ENCODE measurements around the gene RETREG2. TPM values are rescaled to one million over a fixed set of nuclear protein-coding genes. Genes with fewer than 3 reads are reported as not detected.

Gene RETREG2
- total and polyA plus RNA-seq, 2 experiments from 2014 or later: 13.2 to 41.8 TPM

DNA sequence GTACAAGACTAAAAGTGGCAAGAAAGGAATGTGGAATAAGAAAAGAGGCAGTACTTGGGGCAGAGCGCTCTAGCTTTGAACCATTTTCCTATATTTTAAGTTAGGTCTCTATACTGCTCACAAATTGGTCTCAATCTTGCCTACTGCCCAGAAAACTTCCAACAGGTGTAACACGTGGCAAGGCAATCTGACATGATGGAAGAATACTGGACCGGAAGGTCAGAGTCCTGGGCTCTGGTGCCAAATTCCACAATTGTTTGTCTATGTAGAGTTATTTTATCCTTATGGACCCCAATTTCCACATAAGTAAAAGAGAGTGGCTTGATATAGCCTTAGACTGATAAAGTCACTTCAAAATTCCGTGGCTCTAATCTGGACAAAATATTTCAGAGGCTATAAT lies 46.3 kb upstream of the RETREG2 start:
- H3K4me1 ChIP-seq (ENCODE audit: insufficient read depth): no peaks in the 10 kb centered on the region
- no peaks in the 10 kb centered on the region for H3K9me2 ChIP-seq (ENCODE audit: insufficient read depth)
- DNase-seq (ENCODE audit: low spot score) (no peak), ATAC-seq (no peak)
- Mint-ChIP-seq H3K4me3 (no peak overlapping the region), H3K9me3 (no peaks in the 10 kb centered on the region), H3K36me3 (ENCODE audit: low read depth) (no peaks in the 10 kb centered on the region), H3K27me3 (ENCODE audit: insufficient read depth, low read depth, poor library complexity) (no peaks in the 10 kb centered on the region), H3K4me1 (peaks cover 3% of the 10 kb centered on the region; the same call in 2 of the 3 replicates), H3K27ac (no peak overlapping the region)
- no peaks in the 10 kb centered on the region for H3F3A ChIP-seq (replicated peaks; ENCODE audit: low read depth)
- H3K4me2 ChIP-seq: no peak overlapping the region
- peaks cover 6% of the 10 kb centered on the region; the same call in 1 of the 2 replicates for H4K20me1 ChIP-seq (replicated peaks; ENCODE audit: insufficient read depth)
- no peak overlapping the region for H2AFZ ChIP-seq
- H3K79me2 ChIP-seq (replicated peaks; ENCODE audit: insufficient read depth): no peaks in the 10 kb centered on the region
- H3K36me3 ChIP-seq (ENCODE audit: insufficient read depth): no peaks in the 10 kb centered on the region
- no peaks in the 10 kb centered on the region for H3K27me3 ChIP-seq (ENCODE audit: insufficient read depth)
- no peak overlapping the region for H3K4me3 ChIP-seq
- no peak for TF ChIP-seq CREB1 (CRISPR knock-in tag; IDR thresholded peaks at IDR 0.05; ENCODE audit: low read depth)
- TF ChIP-seq, protein P1, sequence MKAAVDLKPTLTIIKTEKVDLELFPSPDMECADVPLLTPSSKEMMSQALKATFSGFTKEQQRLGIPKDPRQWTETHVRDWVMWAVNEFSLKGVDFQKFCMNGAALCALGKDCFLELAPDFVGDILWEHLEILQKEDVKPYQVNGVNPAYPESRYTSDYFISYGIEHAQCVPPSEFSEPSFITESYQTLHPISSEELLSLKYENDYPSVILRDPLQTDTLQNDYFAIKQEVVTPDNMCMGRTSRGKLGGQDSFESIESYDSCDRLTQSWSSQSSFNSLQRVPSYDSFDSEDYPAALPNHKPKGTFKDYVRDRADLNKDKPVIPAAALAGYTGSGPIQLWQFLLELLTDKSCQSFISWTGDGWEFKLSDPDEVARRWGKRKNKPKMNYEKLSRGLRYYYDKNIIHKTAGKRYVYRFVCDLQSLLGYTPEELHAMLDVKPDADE (IDR thresholded peaks at IDR 0.05): no peak
- no peak for TF ChIP-seq ZNF331 (CRISPR knock-in tag; IDR thresholded peaks at IDR 0.05; ENCODE audit: low read depth)
- TF ChIP-seq POLR2AphosphoS5 (IDR thresholded peaks at IDR 0.05; ENCODE audit: low read depth): no peak
- no peak for TF ChIP-seq STAT1 (IDR thresholded peaks at IDR 0.05; ENCODE audit: unreplicated experiment)
- TF ChIP-seq EZH2 (IDR thresholded peaks at IDR 0.05; ENCODE audit: low read depth, unreplicated experiment): no peak
- TF ChIP-seq JUNB (IDR thresholded peaks at IDR 0.05; ENCODE audit: unreplicated experiment): no peak
- TF ChIP-seq NANOG (IDR thresholded peaks at IDR 0.05; ENCODE audit: borderline replicate concordance): no peak
- TF ChIP-seq, protein P2, sequence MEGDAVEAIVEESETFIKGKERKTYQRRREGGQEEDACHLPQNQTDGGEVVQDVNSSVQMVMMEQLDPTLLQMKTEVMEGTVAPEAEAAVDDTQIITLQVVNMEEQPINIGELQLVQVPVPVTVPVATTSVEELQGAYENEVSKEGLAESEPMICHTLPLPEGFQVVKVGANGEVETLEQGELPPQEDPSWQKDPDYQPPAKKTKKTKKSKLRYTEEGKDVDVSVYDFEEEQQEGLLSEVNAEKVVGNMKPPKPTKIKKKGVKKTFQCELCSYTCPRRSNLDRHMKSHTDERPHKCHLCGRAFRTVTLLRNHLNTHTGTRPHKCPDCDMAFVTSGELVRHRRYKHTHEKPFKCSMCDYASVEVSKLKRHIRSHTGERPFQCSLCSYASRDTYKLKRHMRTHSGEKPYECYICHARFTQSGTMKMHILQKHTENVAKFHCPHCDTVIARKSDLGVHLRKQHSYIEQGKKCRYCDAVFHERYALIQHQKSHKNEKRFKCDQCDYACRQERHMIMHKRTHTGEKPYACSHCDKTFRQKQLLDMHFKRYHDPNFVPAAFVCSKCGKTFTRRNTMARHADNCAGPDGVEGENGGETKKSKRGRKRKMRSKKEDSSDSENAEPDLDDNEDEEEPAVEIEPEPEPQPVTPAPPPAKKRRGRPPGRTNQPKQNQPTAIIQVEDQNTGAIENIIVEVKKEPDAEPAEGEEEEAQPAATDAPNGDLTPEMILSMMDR (conservative IDR thresholded peaks at IDR 0.05; ENCODE audit: low read depth in 2 of 2): no peak
- TF ChIP-seq EZH2phosphoT487 (IDR thresholded peaks at IDR 0.05; ENCODE audit: unreplicated experiment): no peak
- TF ChIP-seq, protein P3, sequence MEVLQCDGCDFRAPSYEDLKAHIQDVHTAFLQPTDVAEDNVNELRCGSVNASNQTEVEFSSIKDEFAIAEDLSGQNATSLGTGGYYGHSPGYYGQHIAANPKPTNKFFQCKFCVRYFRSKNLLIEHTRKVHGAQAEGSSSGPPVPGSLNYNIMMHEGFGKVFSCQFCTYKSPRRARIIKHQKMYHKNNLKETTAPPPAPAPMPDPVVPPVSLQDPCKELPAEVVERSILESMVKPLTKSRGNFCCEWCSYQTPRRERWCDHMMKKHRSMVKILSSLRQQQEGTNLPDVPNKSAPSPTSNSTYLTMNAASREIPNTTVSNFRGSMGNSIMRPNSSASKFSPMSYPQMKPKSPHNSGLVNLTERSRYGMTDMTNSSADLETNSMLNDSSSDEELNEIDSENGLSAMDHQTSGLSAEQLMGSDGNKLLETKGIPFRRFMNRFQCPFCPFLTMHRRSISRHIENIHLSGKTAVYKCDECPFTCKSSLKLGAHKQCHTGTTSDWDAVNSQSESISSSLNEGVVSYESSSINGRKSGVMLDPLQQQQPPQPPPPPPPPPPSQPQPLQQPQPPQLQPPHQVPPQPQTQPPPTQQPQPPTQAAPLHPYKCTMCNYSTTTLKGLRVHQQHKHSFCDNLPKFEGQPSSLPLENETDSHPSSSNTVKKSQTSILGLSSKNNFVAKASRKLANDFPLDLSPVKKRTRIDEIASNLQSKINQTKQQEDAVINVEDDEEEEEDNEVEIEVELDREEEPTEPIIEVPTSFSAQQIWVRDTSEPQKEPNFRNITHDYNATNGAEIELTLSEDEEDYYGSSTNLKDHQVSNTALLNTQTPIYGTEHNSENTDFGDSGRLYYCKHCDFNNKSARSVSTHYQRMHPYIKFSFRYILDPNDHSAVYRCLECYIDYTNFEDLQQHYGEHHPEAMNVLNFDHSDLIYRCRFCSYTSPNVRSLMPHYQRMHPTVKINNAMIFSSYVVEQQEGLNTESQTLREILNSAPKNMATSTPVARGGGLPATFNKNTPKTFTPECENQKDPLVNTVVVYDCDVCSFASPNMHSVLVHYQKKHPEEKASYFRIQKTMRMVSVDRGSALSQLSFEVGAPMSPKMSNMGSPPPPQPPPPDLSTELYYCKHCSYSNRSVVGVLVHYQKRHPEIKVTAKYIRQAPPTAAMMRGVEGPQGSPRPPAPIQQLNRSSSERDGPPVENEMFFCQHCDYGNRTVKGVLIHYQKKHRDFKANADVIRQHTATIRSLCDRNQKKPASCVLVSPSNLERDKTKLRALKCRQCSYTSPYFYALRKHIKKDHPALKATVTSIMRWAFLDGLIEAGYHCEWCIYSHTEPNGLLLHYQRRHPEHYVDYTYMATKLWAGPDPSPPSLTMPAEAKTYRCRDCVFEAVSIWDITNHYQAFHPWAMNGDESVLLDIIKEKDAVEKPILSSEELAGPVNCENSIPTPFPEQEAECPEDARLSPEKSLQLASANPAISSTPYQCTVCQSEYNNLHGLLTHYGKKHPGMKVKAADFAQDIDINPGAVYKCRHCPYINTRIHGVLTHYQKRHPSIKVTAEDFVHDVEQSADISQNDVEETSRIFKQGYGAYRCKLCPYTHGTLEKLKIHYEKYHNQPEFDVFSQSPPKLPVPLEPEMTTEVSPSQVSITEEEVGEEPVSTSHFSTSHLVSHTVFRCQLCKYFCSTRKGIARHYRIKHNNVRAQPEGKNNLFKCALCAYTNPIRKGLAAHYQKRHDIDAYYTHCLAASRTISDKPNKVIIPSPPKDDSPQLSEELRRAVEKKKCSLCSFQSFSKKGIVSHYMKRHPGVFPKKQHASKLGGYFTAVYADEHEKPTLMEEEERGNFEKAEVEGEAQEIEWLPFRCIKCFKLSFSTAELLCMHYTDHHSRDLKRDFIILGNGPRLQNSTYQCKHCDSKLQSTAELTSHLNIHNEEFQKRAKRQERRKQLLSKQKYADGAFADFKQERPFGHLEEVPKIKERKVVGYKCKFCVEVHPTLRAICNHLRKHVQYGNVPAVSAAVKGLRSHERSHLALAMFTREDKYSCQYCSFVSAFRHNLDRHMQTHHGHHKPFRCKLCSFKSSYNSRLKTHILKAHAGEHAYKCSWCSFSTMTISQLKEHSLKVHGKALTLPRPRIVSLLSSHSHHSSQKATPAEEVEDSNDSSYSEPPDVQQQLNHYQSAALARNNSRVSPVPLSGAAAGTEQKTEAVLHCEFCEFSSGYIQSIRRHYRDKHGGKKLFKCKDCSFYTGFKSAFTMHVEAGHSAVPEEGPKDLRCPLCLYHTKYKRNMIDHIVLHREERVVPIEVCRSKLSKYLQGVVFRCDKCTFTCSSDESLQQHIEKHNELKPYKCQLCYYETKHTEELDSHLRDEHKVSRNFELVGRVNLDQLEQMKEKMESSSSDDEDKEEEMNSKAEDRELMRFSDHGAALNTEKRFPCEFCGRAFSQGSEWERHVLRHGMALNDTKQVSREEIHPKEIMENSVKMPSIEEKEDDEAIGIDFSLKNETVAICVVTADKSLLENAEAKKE (CRISPR knock-in tag; IDR thresholded peaks at IDR 0.05): no peak
- no peak for TF ChIP-seq ZNF114 (CRISPR knock-in tag; IDR thresholded peaks at IDR 0.05)
- H3K27ac ChIP-seq (ENCODE audit: low read depth): no peak overlapping the region

Data from GM23338 (cell line).